HG03520 (cell line): ENCODE measurements around the gene DNAJC8.

Experiments
- ATAC-seq: cut with Tn5 transposase; IDR thresholded peaks from one replicate; pipeline ENCODE4 v1.9.1; 2021; ENCODE audit warnings: mild to moderate bottlenecking, moderate library complexity; ENCODE audit not compliant: unreplicated experiment

Gene DNAJC8

GRCh38 chr1:28256197-28256827 is 23.5 kb upstream of the DNAJC8 start:
- ATAC-seq, result no peak

GRCh38 chr1:28249866-28250295 is 17.1 kb upstream of the DNAJC8 start:
- no peak for ATAC-seq

DNA sequence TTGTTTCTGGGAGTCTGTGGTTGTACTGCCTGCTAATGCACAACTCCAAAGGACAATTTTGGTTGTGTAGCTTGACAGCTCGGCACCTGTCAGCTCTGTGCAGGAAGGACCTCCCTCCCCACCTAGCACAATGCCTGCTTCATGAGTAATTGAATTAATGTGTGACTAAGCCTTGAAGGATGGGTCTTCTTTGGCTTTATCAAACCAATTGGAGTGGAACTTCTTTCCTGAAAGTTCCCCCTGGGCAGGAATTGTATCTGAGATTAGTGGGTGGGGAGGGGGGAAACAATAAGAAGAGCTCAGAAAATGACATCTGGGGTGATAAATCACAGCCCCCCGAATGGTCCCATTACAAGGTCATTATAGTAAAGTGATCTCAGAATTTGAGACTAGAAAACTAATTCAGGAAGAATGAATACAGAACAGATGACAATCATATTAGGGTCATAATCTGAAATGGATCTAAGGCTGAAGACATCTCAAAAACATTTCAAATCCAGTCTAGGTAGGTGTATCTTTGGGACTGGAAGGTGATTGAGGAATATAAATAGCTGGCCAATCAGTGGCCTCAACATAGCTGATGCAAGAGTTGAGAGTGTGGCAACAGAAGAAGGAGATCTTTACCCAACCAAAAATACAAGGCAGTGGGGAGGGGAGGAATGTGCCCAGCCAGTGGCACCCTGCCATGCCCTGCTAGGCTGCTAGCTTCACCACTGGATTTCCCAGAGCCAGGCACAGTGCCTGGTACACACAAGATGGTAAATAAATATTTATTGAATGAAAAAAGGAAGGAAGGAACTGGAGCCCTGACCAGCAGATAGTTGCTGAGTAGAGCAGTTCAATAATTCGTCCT is 16.4 kb upstream of the DNAJC8 start:
- no peak for ATAC-seq

DNA sequence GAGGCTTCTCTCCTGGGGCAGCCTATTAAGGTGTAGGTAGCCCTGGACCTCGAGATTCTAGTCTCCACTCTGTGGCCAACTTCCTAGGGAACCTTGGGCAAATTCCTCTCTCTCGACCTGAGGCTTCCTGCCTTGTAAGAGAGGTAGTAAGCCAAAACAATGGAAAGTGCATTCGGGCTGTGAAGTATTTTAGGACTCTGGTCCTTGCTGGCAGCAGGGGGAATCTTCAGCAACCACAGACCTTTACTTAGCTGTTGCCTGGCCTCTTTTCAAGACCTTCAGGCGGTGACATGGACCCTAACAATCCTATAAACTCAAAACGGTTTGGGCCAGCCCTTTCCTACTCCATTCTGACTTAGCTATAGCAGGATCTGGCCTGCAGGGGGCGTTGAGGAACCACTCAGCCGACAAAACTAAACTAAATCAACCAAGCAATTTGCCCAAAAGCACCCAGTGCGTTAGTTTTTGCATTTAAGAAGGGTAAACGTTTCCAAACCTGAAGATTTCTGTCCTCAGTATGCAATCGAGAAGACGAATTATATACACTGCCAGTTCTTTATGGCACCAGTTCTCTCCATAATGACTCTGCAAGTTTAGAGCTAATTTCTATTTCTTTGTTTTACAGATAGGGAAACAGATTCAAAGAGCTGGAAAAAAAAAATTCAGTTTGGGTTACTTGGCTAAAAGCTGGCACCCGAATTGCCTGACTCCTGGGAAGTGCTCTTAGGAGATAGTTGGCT is 15.6 kb upstream of the DNAJC8 start:
- no peak for ATAC-seq

DNA sequence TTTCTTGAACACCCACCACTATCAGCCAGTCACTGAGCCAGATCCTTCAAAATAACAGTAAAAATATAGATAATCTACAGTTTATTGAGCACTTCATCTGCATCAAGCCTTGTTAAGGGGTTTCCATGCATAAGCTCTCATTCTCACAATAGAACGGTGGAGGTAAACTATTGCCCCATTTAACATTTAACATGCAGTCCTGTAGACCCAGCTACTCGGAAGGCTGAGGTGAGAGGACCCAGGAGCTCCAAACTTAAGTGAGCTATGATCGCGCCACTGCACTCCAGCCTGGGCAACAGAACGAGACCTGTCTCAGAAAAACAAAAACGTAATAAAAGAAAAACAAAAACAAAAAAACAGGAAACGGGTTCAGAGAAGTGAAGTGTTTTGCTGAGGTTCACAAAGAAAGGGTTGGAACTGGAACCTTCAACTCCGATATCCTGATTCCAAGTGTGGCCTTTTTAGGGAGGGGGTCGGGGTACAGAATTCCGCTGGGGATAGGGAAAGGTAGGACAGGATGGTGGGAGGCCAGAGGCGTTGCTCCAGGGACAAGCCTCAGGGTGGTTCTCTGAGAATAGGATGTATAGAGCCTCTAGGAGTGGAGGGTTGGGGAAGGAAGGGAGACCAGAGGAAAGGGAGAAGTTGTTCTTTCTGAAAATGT is 14.9 kb upstream of the DNAJC8 start:
- ATAC-seq, result no peak

DNA sequence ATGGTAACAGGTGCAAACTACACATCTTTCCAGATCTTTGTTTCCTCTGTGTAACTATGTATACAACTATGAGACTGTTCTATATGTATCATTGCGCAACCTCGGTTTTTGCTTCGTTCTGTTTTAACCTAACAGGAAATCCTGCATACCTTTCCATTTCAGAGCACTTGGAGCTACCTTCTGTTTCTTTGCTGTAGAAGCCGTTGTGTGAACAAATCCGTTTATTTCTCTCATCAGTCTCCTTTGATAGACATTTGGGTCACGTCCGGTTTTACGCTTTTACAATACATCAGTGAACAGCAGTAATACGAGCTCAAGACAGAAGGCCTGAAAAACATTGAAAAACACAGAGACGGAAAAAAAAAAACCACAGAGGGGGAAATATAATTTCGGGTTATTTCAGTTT is 13.6 kb upstream of the DNAJC8 start:
- ATAC-seq, result no peak

DNA sequence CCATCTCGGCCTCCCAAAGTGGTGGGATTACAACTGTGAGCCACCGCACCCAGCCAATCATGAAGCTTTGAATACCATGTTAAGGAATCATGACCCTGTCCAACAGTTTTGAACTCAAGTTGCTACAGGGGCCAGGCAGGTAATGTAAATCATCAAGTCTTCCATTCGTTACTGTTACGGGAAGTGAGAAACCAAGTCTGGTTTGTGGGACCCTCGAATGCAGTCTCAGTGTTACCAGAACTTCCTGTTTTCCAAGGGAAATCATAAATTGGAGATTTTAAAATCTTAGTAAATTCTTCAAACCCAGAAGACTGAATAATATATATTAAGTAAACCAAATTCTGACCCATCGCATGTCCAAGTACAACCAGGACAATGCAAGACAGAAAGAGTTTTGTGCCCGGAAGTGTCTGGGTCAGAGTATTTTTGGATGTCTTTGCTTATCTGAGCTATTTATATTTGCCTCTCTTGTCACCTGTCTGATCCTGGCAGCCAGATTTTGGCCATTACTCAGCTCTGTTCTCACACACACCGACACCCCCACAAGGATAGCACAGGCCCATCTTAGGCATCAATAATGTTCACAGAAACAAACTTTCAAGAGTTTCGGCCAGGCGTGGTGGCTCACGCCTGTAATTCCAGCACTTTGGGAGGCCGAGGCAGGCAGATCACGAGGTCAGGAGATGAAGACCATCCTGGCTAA is 11.9 kb upstream of the DNAJC8 start:
- ATAC-seq, result no peak

DNA sequence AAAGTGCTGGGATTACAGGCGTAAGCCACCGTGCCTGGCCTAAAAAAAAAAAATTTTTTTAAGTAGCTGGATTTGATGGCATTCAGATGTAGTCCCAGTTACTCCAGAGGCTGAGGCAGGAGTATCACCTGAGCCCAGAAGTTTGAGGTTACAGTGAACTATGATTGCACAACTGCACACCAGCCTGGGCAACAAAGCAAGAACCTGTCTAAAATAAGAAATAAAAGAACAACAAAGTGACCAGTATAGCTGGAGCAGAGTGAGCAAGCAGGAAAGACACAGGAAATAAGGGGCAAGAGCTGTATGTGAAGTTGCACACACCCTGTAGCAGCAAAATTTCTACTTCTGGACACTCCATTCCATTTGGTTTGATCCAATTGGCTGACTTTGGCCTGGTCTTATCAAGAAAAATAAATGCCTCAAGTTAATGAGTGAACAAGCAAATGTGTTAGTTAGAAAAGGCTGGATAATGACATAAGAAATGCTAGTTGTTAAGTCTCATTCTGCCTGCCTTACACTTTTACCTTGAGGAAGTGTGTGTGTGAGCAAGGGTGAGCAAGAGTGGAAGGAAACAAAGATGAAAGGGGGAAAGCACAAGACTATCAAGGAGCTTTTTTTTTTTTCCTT is 11.0 kb upstream of the DNAJC8 start:
- no peak for ATAC-seq

DNA sequence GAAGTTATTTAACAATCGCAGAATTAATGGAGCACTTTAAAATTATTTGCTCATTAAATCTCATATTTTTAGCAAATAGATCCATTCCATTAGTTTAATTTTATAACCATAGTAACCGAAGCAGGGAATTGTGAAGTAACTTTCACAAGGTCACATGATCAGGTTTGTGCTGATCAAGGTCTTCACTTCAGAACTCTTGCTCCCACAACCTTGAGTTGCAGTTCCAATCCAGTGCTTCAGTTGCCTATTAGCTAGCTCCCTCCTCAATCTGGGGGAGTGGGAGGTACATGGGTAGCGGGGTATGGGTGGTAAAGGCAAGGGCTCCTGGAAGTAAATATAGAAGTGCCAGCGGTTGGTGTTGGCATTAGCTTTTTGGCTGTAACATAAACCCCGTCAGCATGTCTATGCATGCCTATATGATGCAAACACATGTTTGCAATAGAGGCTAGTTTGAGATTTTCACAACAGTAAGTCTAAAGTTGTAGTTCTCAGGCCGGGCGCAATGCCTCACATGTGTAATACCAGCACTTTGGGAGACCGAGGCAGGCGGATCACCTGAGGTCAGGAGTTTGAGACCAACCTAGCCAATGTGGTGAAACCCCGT is 8.9 kb upstream of the DNAJC8 start:
- no peak for ATAC-seq

DNA sequence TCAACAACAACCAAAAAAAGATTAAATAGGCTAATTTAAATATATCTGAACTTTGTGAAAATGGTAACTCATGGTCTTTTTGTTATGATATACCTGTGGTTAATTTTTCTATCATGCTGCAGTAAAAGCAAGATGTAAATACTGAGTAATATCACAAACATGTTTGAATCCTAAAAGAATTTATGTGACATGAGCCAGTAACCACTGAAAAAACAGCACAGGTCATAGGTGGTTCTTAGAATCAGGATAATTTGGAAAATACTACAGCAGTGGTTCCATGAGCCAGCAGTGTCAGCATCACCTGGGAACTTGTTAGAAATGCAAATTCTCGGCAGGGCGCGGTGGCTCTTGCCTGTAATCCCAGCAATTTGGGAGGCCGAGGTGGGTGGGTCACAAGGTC is 7.2 kb upstream of the DNAJC8 start:
- ATAC-seq, result no peak

DNA sequence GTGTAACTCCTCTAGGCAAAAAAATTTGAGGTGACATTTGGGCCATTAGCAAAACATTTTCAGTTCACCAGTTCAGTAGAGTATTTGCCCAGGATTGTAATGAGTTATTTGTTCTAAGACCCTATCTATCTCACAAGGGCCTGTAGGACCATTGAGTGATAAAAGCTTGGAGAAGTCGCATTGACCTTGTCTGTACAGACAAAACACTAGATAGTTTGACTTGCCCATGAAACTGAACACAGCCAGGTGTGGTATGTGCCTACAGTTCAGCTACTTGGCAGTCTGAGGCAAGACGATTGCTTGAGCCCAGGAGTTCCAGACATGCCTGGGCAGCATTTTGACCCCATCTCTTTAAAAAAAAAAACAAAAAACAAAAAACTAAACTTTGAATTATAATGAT is 6.2 kb upstream of the DNAJC8 start:
- ATAC-seq, result no peak

DNA sequence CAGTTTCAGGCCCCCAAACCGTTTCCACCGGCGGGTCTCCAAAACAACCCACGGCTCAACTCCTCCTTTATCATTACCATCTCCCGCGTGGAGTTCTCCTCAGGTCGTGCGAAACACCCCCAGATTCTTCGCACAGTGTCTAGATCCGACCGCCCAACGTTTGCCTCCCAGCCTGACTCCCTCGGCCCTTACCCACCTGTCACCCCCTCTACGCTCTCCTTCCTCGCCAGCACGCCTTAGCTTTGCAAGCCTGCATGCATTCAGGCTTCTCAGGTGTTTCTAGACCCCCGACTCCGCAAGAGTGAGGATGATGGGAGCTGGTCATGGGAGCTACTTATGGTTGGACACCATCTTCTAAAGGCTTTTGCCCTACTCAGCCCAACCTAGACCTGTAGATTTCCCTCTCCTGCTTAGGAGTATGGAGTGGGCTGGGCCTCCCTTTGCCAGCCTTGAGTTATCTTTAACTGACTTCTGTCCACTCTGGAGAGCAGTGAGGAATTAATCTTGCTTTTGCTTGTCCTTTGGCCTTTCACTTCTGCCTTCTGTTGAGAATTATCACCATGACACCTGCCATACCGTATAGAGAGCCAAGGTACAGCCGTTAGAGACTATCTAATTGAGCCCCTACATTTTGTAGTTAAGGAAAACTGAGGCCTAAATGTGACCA is 4.0 kb upstream of the DNAJC8 start:
- no peak for ATAC-seq

- ATAC-seq, result peak; percentile 86
Observed at GRCh38 chr1:28235755-28236655, 3.2 kb upstream of the DNAJC8 start, which contains the start of gene ATP5IF1. ATP5IF1 (plus strand) TSS chr1:28236124; CDS start chr1:28236184, 60 bp downstream.

GRCh38 chr1:28233264-28233606 is 406 bp upstream of the DNAJC8 start:
- ATAC-seq, result no peak

DNA sequence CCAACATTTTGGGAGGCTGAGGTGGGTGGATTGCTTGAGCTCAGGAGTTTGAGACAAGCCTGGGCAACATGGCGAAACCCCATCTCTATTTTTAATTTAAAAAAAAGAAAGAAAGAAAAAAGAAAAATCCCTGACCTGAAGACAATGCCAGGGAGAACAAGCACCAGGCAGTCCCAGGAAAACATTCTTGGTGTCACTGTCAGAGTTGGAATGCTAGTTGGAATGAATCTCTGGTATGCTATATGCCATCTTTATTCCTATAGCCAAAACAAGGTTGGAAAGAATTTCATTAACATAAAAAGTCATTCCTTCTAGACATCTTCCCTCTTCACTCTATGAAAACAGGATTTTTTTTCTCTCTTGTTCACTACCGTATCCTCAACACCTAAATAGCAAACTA is 2.8 kb downstream of the DNAJC8 start:
- ATAC-seq, result no peak

GRCh38 chr1:28229089-28229488 is 3.7 kb downstream of the DNAJC8 start:
- no peak for ATAC-seq

- no peak for ATAC-seq
Observed at GRCh38 chr1:28213315-28213714, 19.5 kb downstream of the DNAJC8 start.

- ATAC-seq, result no peak
Observed at GRCh38 chr1:28209700-28210099, 23.1 kb downstream of the DNAJC8 start.
